Non-pigmented ciliary epithelial cell (primary cell): Measurements from ENCODE around the gene CEP89.
"Not testable (repeated sequence)": the region's sequence is repeated elsewhere in the genome, so short reads cannot be mapped to it uniquely, and the experiment has no call there.

Experiments used
- DNase-seq: peaks from one replicate; pipeline ENCODE4 v3.0.0-alpha.2; 2010; ENCODE audit warnings: low read depth

The CEP89 gene

GRCh38 chr19:32971715-32972540 is at the start of gene CEP89, which contains the start of gene FAAP24:
CEP89 (minus strand) TSS chr19:32971958; CDS start chr19:32971874, 84 bp downstream.
FAAP24 (plus strand) TSS chr19:32972242; CDS start chr19:32973197, 955 bp downstream.
- DNase-seq: peak; percentile 99

DNA sequence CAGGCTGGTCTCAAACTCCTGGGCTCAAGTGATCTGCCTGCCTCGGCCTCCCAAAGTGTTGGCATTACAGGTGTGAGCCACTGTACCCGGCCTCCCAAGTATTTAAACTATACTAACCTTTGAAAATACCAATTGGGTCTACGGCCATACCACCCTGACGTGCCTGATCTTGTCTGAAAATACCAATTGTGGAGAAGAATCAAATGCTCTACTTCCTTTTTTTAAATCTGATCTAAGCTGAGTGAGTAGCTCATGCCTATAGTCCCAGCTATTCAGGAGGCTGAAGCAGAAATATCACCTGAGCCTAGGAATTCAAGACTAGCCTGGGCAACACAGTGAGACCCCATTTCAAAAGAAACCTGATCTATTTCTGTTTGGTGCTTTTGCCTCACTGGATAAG is 39.1 kb upstream of the CEP89 start:
- DNase-seq: not testable (repeated sequence)

DNA sequence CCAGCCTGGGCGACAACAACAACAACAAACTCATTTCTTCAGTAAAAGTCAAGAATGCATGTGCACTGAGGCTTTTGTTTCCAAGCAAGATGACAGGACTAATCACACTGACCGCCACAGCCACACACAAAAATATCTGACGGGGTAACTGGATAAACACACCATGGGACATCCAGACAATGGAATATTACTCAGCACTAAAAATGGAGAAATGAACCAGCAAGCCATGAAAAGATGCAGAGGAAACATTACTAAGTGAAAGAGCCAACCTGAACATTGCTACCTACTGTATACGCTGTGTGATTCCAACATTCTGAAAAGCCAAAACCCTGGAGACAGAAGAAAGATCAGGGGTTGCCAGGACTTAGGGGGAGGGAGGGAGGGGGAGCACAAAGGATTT is 37.0 kb upstream of the CEP89 start:
- DNase-seq: no peak

DNA sequence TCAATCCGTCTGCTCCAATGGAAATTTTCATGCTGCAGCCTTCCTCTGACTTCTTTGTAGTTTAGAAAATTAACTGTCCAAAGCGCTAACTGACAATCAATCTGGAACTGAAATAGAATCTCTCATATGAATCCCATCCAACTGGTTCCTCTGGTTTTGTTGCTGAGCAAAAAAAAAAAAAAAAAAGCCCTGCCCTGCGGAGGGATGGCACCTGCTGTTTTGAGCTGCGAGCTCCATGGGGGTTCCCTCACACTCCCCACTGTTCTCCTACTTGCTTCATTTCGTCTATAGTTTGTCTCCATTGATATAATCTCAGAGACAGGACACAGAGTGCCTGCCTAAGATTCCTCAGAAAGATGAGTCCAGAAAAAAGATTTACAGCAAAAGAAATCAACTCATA is 33.7 kb upstream of the CEP89 start:
- DNase-seq: no peak

DNA sequence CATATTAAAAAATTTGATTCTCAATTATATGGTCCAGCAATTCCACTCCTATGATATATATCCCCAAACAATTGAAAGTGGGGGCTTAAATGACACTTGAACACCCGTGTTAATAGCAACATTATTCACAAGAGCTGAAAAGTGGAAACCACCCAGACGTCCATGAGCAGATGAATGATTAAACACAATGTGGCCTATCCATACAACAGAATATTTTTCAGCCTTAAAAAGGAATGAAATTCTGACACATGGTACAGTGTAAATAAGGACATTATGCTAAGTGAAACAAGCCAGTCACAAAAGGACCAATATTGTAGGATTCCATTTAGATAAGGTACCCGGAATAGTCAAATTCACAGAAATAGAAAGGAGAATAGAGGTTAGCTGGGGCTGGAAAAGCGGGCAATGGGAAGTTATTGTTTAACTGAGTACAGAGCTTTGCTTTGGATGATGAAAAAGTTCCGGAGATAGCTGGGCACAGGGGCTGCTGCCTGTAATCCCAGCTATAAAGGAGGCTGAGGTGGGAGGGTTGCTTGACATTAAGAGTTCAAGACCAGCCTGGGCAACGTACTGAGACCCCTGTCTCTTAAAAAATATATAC is 31.8 kb upstream of the CEP89 start:
- not testable (repeated sequence) for DNase-seq

DNA sequence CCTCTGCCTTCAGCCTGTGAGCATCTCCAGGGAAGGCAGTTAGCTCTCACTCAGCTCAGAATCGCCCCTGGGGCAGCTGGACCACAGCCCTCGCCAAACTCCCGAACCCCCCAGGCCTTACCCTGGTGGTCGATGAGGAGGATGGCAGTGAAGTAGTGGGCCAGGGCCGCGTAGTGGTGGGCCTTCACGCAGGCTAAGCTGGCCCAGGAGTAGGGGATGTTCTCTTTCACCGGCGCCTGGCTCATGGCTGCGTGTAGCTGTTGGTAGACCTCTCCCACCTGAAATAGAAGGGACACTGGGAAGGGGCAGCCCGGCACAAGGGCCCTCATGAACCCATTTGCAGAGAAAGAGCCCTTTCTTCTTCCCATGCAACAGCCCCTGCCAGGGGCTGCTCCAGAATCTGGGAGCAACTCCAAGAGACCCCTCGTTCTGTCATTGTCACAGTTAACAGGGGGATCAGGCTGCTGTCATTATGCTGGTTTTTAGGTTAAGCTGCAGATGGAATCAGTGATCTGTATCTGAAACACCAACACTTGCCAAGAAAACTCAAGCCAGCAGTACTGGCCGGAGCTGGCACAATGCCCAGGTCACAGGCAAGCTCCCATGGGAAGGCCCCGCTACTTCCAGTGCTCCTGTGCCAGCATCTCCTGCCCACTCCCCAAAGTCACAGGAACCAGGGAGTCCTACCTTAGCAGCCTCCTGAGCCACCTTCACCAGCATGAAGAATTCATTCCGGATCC is 30.5 kb upstream of the CEP89 start:
- not testable (repeated sequence) for DNase-seq

DNA sequence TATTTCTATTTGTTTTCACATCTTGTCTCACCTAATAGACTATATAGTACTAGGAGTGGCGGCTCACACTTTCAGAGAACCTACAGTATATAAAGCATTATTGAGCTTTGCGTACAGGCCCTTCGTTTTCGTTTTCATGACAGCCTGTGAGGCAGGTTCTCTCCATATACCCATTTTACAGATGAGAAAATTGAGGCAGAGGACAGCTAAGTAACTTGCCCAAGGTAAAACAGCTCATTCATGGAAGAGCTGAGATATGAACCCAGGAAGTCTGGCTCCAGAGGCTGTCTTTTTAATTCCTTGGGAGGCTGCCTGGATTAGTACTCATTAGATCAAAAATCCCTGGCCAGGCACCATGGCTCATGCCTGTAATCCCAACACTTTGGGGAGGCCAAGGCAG is 29.2 kb upstream of the CEP89 start:
- no peak for DNase-seq

GRCh38 chr19:33000510-33000909 is 28.8 kb upstream of the CEP89 start:
- no peak for DNase-seq

- DNase-seq: no peak
These were observed 27.0 kb upstream of the CEP89 start for GRCh38 chr19:32998722-32999121.

GRCh38 chr19:32997716-32998355 is 26.1 kb upstream of the CEP89 start:
- DNase-seq: no peak

- DNase-seq: not testable (repeated sequence)
These were observed 25.3 kb upstream of the CEP89 start for GRCh38 chr19:32997061-32997464.

GRCh38 chr19:32995966-32996365 is 24.2 kb upstream of the CEP89 start:
- not testable (repeated sequence) for DNase-seq

DNA sequence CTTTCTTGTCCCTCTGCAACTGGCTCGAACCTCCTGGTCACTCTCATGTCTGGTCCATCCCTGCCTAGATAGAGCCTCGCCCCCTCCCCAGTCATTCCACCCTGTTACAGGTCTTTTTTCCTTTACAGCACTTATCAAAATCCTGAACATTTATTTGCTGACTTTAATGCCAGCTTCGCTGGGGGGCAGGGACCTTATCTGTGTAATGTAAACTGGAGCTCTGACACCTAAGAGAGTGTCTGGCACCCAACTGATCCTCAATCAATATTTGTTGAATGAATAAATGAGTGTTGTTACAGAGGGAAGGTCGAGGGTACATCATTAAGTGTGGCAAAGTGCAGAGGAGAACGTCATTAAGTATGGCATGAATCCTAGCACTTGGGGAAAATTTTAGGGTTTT is 17.0 kb upstream of the CEP89 start:
- DNase-seq: no peak

DNA sequence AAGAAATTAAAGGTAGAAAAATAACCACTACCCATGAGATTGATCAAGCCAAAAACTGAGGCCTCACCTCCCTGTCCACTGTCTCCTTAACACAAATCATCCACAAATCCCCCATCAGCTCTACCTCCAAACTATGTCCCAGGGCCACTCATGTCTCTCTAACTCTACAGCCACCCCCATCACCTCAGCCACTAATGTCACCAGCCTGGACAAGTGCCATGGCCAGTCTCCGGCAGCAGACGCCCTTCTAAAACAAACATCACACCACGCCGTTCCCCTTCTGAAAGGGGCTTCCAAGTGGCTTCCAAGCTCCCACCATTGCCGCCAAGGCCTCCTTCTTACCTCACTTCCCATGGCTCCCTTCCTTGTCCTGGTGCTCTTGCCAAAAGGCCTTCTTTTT is 16.5 kb upstream of the CEP89 start:
- not testable (repeated sequence) for DNase-seq

GRCh38 chr19:32982488-32982887 is 10.7 kb upstream of the CEP89 start:
- not testable (repeated sequence) for DNase-seq

GRCh38 chr19:32979807-32980206 is 8.0 kb upstream of the CEP89 start:
- DNase-seq: not testable (repeated sequence)

- DNase-seq: not testable (repeated sequence)
These were observed 6.1 kb upstream of the CEP89 start for GRCh38 chr19:32977813-32978212.

- no peak for DNase-seq
These were observed 5.5 kb upstream of the CEP89 start for GRCh38 chr19:32977280-32977679.

GRCh38 chr19:32976223-32976805 is 4.6 kb upstream of the CEP89 start:
- peak; percentile 11 for DNase-seq

- no peak for DNase-seq
These were observed 654 bp downstream of the CEP89 start for GRCh38 chr19:32971012-32971595.

DNA sequence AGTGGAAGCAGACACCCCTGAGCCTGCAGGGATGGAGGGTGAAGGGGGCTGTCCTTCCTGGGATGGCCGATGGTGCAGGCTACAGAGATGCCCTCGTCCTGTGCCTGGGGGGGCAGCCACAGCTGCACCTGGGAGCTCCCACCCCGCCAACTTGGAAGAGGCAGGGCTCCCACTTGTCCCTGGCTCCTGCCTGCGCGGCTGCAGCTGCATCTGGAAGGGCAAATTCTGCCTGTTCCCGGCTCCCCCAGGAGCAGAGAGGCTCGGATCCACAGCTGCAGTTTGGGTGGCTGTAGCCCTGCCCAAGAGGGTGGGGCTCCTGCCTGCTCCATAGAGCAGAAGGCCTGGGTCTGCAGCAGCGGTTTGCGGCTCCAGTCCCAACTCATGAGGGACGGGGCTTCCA is 2.2 kb downstream of the CEP89 start:
- no peak for DNase-seq
